Activated T-cell treated with anti-CD3 and anti-CD28 coated beads for 24 hours (primary cell): ENCODE data around the gene RNU4-1.
"Not testable (repeated sequence)": the region's sequence is repeated elsewhere in the genome, so short reads cannot be mapped to it uniquely, and the experiment has no call there.

ENCODE experiments used
- DNase-seq: peaks from one replicate; pipeline ENCODE4 v3.0.0-alpha.2; 2020; ENCODE audit warnings: low read depth

Gene RNU4-1

GRCh38 chr12:120292661-120293531, at the start of gene RNU4-1:
Gene RNU4-1 (minus strand): TSS chr12:120293237.
- DNase-seq = peak; percentile 77

- DNase-seq = no peak
These were observed 49.4 kb upstream of the RNU4-1 start for GRCh38 chr12:120342175-120343038.

DNA sequence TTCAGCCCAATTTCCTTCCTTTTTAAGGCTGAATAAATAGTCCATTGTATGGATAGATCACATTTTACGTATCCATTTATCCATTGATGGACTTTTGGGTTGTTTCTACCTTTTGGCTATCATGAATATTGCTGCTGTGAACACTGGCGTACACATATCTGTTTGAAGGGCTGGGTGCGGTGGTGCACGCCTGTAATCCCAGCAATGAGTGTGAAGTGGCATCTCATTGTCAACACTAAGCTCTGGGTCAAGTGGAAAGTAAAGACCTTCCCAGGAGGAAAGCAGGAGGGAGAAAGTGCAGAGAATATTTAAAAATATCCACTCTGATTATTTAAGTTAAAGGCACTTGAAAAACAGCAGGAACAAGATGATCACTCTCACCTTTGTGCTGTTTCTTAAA, 46.2 kb upstream of the RNU4-1 start:
- DNase-seq = no peak

- DNase-seq = no peak
These were observed 44.7 kb upstream of the RNU4-1 start for GRCh38 chr12:120337730-120338129.

DNA sequence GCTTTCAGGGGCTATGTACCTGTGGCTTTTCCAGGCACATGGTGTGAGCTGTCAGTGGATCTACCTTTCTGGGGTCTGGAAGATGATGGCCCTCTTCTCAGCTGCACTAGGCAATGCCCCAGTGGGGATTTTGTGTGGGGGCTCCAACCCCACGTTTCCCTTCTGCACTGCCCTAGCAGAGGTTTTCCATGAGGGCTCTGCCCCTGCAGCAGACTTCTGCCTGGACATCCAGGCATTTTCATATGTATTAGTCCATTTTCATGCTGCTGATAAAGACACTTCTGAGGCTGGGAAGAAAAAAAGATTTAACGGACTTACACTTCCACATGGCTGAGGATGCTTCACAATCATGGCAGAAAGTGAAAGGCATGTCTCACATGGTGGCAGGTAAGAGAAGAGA, 43.4 kb upstream of the RNU4-1 start:
- not testable (repeated sequence) for DNase-seq

- DNase-seq = peak; percentile 21
These were observed 42.4 kb upstream of the RNU4-1 start for GRCh38 chr12:120335447-120335846.

GRCh38 chr12:120332523-120332922, 39.5 kb upstream of the RNU4-1 start:
- no peak for DNase-seq

DNA sequence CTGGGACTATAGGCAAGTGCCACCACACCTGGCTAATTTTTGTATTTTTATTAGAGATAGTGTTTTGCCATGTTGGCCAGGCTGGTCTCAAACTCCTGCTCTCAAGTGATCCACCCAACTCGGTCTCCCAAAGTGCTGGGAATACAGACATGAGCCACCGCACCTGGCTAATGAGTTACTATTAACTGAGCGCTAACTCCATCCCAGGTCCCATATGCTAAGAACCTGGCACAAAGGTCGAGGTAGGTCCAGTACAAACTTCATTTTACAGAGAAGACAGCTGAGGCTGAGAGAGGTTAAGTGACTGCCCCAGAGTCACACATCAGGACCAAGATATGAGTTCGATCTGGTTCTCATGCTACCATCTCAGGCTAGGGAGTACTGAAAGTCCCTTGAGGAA, 39.0 kb upstream of the RNU4-1 start:
- DNase-seq = no peak

DNA sequence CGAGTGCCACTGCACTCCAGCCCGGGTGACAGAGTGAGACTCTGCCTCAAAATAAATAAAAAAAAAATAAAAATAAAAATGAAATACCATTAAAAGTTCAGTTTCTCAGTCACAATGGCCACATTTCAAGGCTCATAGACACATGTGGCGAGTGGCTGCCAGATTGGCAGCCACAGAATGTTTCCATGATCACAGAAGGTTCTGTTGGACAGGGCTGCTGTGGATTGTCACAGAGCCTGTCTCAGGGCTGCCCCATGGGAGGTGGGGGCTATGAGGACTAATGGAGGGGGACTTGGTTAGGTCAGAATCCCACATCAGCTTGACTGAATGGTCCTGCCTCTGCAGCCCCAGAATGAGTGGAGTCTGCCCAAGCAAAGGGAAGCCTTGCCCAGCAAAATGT, 38.4 kb upstream of the RNU4-1 start:
- DNase-seq = no peak

DNA sequence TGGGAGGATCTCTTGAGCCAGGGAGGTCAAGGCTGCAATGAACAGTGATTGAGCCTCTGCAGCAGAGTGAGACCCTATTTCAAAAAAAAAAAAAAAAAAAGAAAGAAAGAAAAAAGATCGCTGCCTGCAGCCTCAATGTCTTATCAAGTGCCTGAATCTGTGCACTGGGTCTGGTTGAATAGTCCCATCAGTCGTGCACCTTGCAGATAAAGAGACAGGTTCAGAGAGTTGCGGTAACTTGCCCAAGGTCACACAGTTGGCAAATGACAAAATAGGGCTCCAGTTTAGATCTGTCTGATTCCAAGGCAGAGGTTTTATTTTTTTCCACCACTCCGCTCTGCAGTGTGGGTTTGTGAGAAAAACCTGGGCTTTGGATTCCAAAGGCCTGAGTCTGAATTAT, 35.2 kb upstream of the RNU4-1 start:
- DNase-seq = no peak

DNA sequence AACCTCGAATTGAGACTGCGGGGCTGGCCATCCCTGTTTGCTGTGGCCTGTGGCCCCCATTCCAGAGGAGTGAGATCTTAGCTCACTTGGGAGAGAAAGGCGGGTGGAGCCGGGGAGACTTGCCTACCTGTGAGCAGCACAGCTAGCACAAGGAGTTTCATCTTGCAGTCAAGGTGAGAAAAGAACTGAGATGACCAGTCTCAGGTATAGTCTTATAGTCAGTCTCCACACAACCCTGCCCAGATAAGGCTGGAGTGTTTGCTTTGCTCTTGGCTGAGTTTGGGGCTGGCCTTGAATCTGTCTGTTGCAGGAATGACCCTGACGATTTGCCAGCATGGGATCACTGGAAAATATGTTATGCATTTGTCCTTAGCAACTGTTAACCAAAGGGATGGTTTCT, 34.6 kb upstream of the RNU4-1 start, which contains the start of gene PLA2G1B:
PLA2G1B (minus strand) TSS at position 187 of the 400 bp plus-strand sequence; CDS start at position 161, 26 bp downstream.
- DNase-seq = no peak

- DNase-seq = no peak
These were observed 31.9 kb upstream of the RNU4-1 start for GRCh38 chr12:120324841-120325417.

DNA sequence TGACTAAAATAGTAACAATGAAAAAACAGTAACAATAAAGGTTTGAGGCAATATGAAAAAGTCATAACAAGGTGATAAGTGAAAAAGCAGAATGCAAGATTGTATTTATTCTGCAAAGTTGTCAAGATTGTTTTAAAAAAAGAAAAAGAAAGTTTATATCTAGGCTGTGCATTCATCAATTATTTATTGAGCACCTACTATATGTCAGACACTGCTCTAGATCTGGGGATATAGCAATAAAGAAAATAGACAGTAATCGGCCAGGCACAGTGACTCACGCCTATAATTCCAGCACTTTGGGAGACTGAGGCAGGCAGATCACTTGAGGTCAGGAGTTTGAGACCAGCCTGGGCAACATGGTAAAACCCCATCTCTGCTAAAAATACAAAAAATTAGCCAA, 30.7 kb upstream of the RNU4-1 start:
- DNase-seq = no peak

DNA sequence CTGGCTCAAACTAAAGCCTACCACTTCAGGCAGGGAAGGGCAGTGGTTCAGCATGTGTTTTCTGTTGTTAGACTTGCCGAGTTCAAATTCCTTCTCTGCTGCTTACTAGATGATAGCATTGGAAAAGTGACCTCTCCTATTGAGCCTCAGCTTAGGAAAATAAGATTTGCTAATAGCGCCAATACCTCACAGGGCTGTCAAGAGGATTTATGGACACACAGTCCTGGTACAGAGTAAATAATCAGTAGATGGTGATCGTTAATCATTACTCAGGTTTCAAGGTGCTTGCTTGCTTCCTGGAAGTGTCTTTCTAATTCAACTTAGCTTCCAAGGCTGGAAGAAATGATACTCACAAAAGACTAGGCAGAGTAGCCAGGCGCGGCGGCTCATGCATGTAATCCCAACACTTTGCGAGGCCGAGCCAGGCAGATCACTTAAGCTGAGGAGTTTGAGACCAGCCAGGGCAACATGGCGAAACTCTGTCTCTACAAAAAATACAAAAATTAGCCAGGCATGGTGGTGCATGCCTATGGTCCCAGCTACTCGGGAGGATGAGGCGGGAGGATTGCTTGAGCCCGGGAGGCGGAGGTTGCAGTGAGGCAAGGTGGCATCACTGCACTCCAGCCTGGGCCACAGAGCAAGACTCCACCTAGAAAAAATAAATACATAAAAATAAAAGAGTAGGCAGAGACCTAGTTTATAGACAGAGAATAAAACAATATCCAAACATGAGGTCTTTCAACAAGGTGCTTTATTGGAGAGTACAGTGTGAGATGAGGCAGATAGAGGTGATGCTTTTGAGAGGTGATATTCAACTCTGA, 28.6 kb upstream of the RNU4-1 start:
- DNase-seq = no peak

GRCh38 chr12:120317224-120318105, 24.4 kb upstream of the RNU4-1 start:
- peak; percentile 100 for DNase-seq

- DNase-seq = no peak
These were observed 23.8 kb upstream of the RNU4-1 start for GRCh38 chr12:120316798-120317223.

DNA sequence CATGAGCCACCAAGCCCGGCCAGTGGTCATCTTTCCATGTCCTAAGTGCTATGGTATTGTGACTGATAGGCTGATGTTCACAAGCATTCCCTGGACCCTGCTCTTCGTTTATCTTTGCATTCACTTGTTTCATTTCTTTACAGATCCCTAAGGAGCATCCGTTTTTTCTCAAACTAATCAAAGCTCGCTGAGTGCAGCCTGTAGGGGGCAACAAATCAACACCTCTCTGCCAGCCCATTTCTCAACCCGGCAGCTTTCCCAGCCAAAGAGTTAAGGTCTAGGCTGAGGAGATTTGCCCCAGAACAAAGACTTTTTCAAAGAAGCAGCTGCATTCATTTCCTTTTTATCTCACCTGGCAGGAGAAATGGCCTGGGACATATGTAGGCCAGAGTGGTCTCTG, 21.2 kb upstream of the RNU4-1 start:
- no peak for DNase-seq

DNA sequence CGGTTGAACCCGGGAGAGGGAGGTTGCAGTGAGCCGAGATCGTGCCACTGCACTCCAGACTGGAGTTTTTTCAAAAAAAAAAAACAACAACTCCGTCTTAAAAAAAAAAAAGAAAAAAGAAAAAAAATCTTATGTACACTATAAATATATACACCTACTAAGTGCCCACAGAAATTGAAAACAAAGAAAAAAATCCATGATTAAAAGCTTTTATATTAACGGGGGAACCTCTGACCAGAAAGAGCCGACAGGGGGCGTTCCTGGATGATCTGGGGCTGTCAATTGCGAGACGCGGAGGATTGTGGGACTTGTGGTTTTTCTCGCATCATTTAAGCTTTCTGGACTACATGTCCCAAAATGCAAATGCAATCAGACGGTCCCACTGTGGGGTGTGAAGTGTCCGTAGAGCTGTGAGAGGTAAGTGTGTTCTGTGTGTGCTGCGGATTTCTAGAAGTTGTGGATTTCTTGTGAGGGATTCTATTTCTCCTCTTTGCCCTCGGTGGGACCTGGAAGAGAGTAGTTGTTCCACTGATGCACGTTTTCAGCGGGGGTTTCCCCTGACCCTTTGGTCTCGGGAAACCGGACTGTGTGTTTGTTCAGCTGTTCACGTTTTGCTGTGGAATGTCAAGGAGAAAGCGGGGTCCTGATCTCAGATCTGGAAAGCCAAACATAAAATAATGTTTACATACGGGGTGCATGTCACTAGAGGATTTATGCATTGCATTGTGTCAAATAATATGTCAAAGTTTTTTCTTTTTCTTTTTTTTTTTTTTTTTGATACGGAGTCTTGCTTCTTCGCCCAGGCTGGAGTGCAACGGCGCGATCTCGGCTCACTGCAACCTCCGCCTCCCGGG, 9.2 kb upstream of the RNU4-1 start, which contains the start of gene SIRT4:
SIRT4 (plus strand) TSS at position 360 of the 854 bp plus-strand sequence. CDS start 1,241 bp downstream, outside the sequence.
- DNase-seq = peak; percentile 84

DNA sequence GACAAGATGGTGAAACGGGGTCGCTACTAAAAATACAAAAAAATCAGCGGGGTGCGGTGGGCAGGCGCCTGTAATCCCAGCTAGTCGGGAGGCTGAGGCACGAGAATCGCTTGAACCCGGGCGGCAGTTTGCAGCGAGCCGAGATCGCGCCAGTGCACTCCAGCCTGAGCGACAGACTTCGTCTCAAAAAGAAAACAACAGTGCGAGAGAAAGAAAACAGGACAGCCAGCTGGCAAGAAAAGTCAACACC, 701 bp downstream of the RNU4-1 start:
- no peak for DNase-seq
